ENCODE data around the gene SMG6.

DNA sequence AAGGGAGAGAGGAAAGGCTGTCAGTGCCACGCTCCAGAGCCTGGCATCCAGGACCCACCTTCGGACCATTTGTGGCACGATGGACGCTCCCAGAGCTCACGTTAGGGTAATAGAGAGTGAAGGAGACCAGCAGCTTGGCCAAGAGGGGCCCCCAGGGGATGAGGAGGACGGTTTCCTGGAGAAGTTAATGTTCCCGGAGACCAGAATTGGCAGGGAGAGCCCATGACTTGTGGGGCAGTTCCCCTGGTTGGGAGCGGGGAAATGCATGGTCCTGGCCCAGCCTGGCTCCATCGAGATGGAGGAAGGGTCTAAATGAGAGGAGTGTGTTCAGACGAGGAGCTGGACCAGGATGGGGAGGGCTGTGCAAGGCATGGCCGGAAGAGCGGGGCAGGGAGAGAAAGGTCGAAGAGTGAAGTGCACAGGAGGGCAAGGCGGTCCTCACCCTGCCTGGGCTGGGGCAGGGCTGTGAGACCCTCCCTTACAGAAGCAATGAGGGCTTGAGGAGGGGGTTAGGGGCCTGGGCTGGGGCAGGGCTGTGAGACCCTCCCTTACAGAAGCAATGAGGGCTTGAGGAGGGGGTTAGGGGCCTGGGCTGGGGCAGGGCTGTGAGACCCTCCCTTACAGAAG, 251.5 kb downstream of the SMG6 start:
- no peak for TF ChIP-seq POLR2A (IDR thresholded peaks at IDR 0.05)
- TF ChIP-seq, protein P1, sequence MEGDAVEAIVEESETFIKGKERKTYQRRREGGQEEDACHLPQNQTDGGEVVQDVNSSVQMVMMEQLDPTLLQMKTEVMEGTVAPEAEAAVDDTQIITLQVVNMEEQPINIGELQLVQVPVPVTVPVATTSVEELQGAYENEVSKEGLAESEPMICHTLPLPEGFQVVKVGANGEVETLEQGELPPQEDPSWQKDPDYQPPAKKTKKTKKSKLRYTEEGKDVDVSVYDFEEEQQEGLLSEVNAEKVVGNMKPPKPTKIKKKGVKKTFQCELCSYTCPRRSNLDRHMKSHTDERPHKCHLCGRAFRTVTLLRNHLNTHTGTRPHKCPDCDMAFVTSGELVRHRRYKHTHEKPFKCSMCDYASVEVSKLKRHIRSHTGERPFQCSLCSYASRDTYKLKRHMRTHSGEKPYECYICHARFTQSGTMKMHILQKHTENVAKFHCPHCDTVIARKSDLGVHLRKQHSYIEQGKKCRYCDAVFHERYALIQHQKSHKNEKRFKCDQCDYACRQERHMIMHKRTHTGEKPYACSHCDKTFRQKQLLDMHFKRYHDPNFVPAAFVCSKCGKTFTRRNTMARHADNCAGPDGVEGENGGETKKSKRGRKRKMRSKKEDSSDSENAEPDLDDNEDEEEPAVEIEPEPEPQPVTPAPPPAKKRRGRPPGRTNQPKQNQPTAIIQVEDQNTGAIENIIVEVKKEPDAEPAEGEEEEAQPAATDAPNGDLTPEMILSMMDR (IDR thresholded peaks at IDR 0.05), result no peak

Measured in uterus (tissue), 2 donors.